ENCODE measurements around the gene DHRS7C.

DNA sequence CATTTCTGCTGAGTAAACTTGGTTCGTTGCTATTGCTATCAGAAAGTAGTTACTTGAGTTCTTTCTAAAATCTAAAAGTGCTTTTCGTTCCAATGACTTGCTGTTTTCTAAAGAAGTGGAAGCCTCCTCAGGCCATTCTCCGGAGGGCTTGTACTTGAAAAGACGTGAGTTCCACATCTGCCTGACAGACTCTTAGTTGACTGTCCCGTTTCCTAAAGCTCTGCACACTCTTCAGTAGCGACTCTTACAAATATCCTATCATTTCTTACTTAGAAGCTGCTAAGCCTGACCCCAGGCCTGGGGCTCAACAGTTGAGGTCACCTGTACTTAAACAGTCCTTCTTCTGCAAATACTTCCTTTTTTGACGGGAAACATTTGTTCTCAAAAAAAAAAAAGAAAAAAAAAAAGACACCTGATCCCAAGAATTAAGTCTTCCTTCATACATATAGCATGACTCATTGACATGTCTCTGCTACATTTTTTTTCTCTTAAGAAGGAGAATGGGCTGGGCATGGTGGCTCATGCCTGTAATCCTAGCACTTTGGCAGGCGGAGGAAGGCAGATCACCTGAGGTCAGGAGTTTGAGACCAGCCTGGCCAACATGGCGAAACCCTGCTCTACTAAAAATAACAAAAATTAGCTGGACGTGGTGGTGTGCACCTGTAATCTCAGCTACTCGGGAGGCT, 61.5 kb downstream of the DHRS7C start:
- TF ChIP-seq POLR2A (IDR thresholded peaks at IDR 0.05) (no peak), POLR2AphosphoS5 (IDR thresholded peaks at IDR 0.05) (no peak)
- TF ChIP-seq, protein P1, sequence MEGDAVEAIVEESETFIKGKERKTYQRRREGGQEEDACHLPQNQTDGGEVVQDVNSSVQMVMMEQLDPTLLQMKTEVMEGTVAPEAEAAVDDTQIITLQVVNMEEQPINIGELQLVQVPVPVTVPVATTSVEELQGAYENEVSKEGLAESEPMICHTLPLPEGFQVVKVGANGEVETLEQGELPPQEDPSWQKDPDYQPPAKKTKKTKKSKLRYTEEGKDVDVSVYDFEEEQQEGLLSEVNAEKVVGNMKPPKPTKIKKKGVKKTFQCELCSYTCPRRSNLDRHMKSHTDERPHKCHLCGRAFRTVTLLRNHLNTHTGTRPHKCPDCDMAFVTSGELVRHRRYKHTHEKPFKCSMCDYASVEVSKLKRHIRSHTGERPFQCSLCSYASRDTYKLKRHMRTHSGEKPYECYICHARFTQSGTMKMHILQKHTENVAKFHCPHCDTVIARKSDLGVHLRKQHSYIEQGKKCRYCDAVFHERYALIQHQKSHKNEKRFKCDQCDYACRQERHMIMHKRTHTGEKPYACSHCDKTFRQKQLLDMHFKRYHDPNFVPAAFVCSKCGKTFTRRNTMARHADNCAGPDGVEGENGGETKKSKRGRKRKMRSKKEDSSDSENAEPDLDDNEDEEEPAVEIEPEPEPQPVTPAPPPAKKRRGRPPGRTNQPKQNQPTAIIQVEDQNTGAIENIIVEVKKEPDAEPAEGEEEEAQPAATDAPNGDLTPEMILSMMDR (IDR thresholded peaks at IDR 0.05): no peak

Measured in breast epithelium (tissue), 3 donors.